GM10266 (cell line): ENCODE measurements around the gene COQ8A.

Experiments
- DNase-seq: peaks from one replicate; pipeline ENCODE4 v3.0.0; 2012; ENCODE audit errors: extremely low spot score
- CTCF ChIP-seq: IDR thresholded peaks from 2 replicates; pipeline ENCODE4 v1.5.1; 2012; ENCODE audit warnings: mild to moderate bottlenecking, low read depth; ENCODE audit not compliant: control insufficient read depth, insufficient read depth; ENCODE audit errors: missing control alignments

The COQ8A gene

DNA sequence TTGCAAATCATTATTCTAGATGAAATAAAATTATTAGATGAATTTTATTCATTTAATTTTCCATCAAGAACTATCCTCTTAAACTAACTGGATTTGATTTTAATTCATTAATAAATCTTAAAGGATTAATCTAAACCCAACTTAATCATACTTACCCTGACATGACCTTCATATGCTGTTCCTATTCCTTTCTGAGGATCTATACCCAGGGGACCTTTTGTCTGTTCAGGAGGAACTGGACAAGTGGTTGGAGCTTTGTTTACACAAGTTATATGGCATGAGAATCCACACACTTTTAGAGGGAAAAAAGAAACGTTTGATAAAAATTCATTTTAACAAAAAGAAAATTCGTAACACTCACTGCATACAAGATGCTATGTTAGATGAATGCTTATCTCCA, 95.2 kb downstream of the COQ8A start:
- TF ChIP-seq CTCF = no peak
- no peak for DNase-seq

DNA sequence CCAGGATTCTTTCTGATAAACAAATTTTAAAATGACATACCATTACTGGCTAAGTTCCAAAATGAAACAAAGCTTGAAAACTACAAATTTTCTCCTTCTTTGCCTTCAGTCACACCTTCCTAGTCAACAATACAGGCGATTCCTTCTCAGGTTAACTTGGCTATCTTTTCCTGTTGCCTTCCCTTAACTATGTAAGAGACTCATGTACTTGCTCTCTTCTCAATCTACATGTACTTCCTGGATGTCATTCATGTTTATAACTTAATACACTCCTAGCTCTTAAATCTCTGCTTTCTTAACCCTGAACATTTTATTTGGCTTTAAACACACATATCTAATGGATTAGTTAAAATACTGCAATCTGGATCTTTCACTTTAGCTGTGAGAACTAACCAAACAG, 97.0 kb downstream of the COQ8A start:
- DNase-seq = no peak
- TF ChIP-seq CTCF = no peak
